ENCODE measurements around the gene GRID2. TPM values are rescaled to one million over a fixed set of nuclear protein-coding genes. Genes with fewer than 3 reads are reported as not detected.

Gene GRID2
- polyA plus RNA-seq, 3 donors from 2014 or later: not detected

- DNase-seq: no peak
- Mint-ChIP-seq H3K36me3 (no peaks in the 10 kb centered on the region), H3K4me1 (no peaks in the 10 kb centered on the region), H3K9me3 (peaks cover 4 to 37% (median 18%) of the 10 kb centered on the region in 6 donors), H3K4me3 (no peak overlapping the region), H3K27ac (no peak overlapping the region), H3K27me3 (ENCODE audit: low read depth in 3 of 3) (peaks cover 0 to 1% (median 0%) of the 10 kb centered on the region in 3 donors)
Measured at GRCh38 chr4:92529510-92529909, 225.7 kb downstream of the GRID2 start.

GRCh38 chr4:92535599-92535998, 231.8 kb downstream of the GRID2 start:
- H3K9me3 Mint-ChIP-seq: peaks cover 6 to 29% (median 9%) of the 10 kb centered on the region in 6 donors
- DNase-seq: no peak
- H3K36me3 Mint-ChIP-seq: no peaks in the 10 kb centered on the region
- no peaks in the 10 kb centered on the region for H3K4me1 Mint-ChIP-seq
- H3K27me3 Mint-ChIP-seq (ENCODE audit: low read depth in 3 of 3): peaks cover 0 to 2% (median 0%) of the 10 kb centered on the region in 3 donors
- H3K27ac Mint-ChIP-seq: no peak overlapping the region
- no peak overlapping the region for H3K4me3 Mint-ChIP-seq

GRCh38 chr4:92551616-92552015, 247.8 kb downstream of the GRID2 start:
- no peaks in the 10 kb centered on the region for H3K4me1 Mint-ChIP-seq
- peaks cover 0 to 6% (median 2%) of the 10 kb centered on the region in 3 donors for H3K27me3 Mint-ChIP-seq (ENCODE audit: low read depth in 3 of 3)
- H3K27ac Mint-ChIP-seq: no peak overlapping the region
- H3K36me3 Mint-ChIP-seq: no peaks in the 10 kb centered on the region
- H3K4me3 Mint-ChIP-seq: no peak overlapping the region
- DNase-seq: no peak
- H3K9me3 Mint-ChIP-seq: peaks cover 3 to 55% (median 16%) of the 10 kb centered on the region in 6 donors

- Mint-ChIP-seq H3K4me3 (no peak overlapping the region), H3K27ac (no peak overlapping the region), H3K27me3 (ENCODE audit: low read depth in 3 of 3) (peaks cover 0 to 1% (median 0%) of the 10 kb centered on the region in 3 donors), H3K9me3 (peaks cover 8 to 51% (median 16%) of the 10 kb centered on the region in 6 donors), H3K36me3 (no peaks in the 10 kb centered on the region), H3K4me1 (no peaks in the 10 kb centered on the region)
- no peak for DNase-seq
Measured at GRCh38 chr4:92566269-92566668, 262.5 kb downstream of the GRID2 start.

GRCh38 chr4:92580816-92581215, 277.1 kb downstream of the GRID2 start:
- H3K36me3 Mint-ChIP-seq: no peaks in the 10 kb centered on the region
- H3K4me1 Mint-ChIP-seq: no peaks in the 10 kb centered on the region
- peaks cover 6 to 23% (median 16%) of the 10 kb centered on the region in 6 donors for H3K9me3 Mint-ChIP-seq
- DNase-seq: no peak
- H3K27ac Mint-ChIP-seq: no peak overlapping the region
- no peaks in the 10 kb centered on the region for H3K27me3 Mint-ChIP-seq (ENCODE audit: low read depth in 3 of 3)
- no peak overlapping the region for H3K4me3 Mint-ChIP-seq

- peaks cover 0 to 1% (median 0%) of the 10 kb centered on the region in 3 donors for H3K27me3 Mint-ChIP-seq (ENCODE audit: low read depth in 3 of 3)
- H3K27ac Mint-ChIP-seq: no peak overlapping the region
- H3K4me3 Mint-ChIP-seq: no peak overlapping the region
- H3K4me1 Mint-ChIP-seq: no peaks in the 10 kb centered on the region
- H3K36me3 Mint-ChIP-seq: peaks cover 0 to 6% (median 0%) of the 10 kb centered on the region in 3 donors
- peaks cover 14 to 59% (median 27%) of the 10 kb centered on the region in 6 donors for H3K9me3 Mint-ChIP-seq
- DNase-seq: no peak
Measured at GRCh38 chr4:92599044-92599443, 295.3 kb downstream of the GRID2 start.

GRCh38 chr4:92600638-92601037, 296.9 kb downstream of the GRID2 start:
- Mint-ChIP-seq H3K27ac (no peak overlapping the region), H3K27me3 (ENCODE audit: low read depth in 3 of 3) (peaks cover 0 to 1% (median 0%) of the 10 kb centered on the region in 3 donors), H3K4me3 (no peak overlapping the region), H3K4me1 (no peaks in the 10 kb centered on the region), H3K9me3 (peaks cover 17 to 59% (median 30%) of the 10 kb centered on the region in 6 donors), H3K36me3 (peaks cover 0 to 6% (median 0%) of the 10 kb centered on the region in 3 donors)
- no peak for DNase-seq

GRCh38 chr4:92606227-92606626, 302.5 kb downstream of the GRID2 start:
- no peak overlapping the region for H3K4me3 Mint-ChIP-seq
- H3K27ac Mint-ChIP-seq: no peak overlapping the region
- H3K4me1 Mint-ChIP-seq: no peaks in the 10 kb centered on the region
- DNase-seq: no peak
- peaks cover 0 to 3% (median 0%) of the 10 kb centered on the region in 3 donors for H3K27me3 Mint-ChIP-seq (ENCODE audit: low read depth in 3 of 3)
- peaks cover 13 to 48% (median 20%) of the 10 kb centered on the region in 6 donors for H3K9me3 Mint-ChIP-seq
- H3K36me3 Mint-ChIP-seq: peaks cover 0 to 3% (median 0%) of the 10 kb centered on the region in 3 donors

GRCh38 chr4:92615049-92615448, 311.3 kb downstream of the GRID2 start:
- peaks cover 0 to 2% (median 0%) of the 10 kb centered on the region in 3 donors for H3K27me3 Mint-ChIP-seq (ENCODE audit: low read depth in 3 of 3)
- no peaks in the 10 kb centered on the region for H3K36me3 Mint-ChIP-seq
- peaks cover 4 to 50% (median 20%) of the 10 kb centered on the region in 6 donors for H3K9me3 Mint-ChIP-seq
- H3K4me3 Mint-ChIP-seq: no peak overlapping the region
- DNase-seq: no peak
- H3K4me1 Mint-ChIP-seq: no peaks in the 10 kb centered on the region
- no peak overlapping the region for H3K27ac Mint-ChIP-seq

GRCh38 chr4:92618968-92619367, 315.2 kb downstream of the GRID2 start:
- no peaks in the 10 kb centered on the region for H3K27me3 Mint-ChIP-seq (ENCODE audit: low read depth in 3 of 3)
- H3K4me3 Mint-ChIP-seq: no peak overlapping the region
- no peak for DNase-seq
- H3K9me3 Mint-ChIP-seq: peaks cover 6 to 46% (median 24%) of the 10 kb centered on the region in 6 donors
- H3K27ac Mint-ChIP-seq: no peak overlapping the region
- H3K4me1 Mint-ChIP-seq: no peaks in the 10 kb centered on the region
- H3K36me3 Mint-ChIP-seq: no peaks in the 10 kb centered on the region

GRCh38 chr4:92629302-92629701, 325.5 kb downstream of the GRID2 start:
- Mint-ChIP-seq H3K9me3 (peaks cover 3 to 38% (median 20%) of the 10 kb centered on the region in 6 donors), H3K27me3 (ENCODE audit: low read depth in 3 of 3) (peaks cover 0 to 3% (median 0%) of the 10 kb centered on the region in 3 donors), H3K27ac (no peak overlapping the region), H3K4me1 (no peaks in the 10 kb centered on the region), H3K4me3 (no peak overlapping the region), H3K36me3 (no peaks in the 10 kb centered on the region)
- DNase-seq: no peak

- Mint-ChIP-seq H3K36me3 (no peaks in the 10 kb centered on the region), H3K9me3 (peaks cover 4 to 31% (median 21%) of the 10 kb centered on the region in 6 donors), H3K4me1 (no peaks in the 10 kb centered on the region), H3K27ac (no peak overlapping the region), H3K27me3 (ENCODE audit: low read depth in 3 of 3) (peaks cover 0 to 3% (median 0%) of the 10 kb centered on the region in 3 donors), H3K4me3 (no peak overlapping the region)
- no peak for DNase-seq
Measured at GRCh38 chr4:92634882-92635281, 331.1 kb downstream of the GRID2 start.

GRCh38 chr4:92636038-92636806, 332.5 kb downstream of the GRID2 start:
- H3K36me3 Mint-ChIP-seq: no peaks in the 10 kb centered on the region
- peaks cover 0 to 3% (median 0%) of the 10 kb centered on the region in 3 donors for H3K27me3 Mint-ChIP-seq (ENCODE audit: low read depth in 3 of 3)
- no peak for DNase-seq
- H3K4me1 Mint-ChIP-seq: no peaks in the 10 kb centered on the region
- no peak overlapping the region for H3K27ac Mint-ChIP-seq
- H3K4me3 Mint-ChIP-seq: no peak overlapping the region
- peaks cover 4 to 29% (median 17%) of the 10 kb centered on the region in 6 donors for H3K9me3 Mint-ChIP-seq

- Mint-ChIP-seq H3K4me3 (no peak overlapping the region), H3K27me3 (ENCODE audit: low read depth in 3 of 3) (no peaks in the 10 kb centered on the region), H3K27ac (no peak overlapping the region), H3K4me1 (no peaks in the 10 kb centered on the region), H3K36me3 (no peaks in the 10 kb centered on the region), H3K9me3 (peaks cover 0 to 31% (median 12%) of the 10 kb centered on the region in 6 donors)
- no peak for DNase-seq
Measured at GRCh38 chr4:92641409-92641808, 337.6 kb downstream of the GRID2 start.
